ENCODE results near the gene PTTG1IP.
"Not testable (repeated sequence)": the region's sequence is repeated elsewhere in the genome, so short reads cannot be mapped to it uniquely, and the experiment has no call there.

The PTTG1IP gene

DNA sequence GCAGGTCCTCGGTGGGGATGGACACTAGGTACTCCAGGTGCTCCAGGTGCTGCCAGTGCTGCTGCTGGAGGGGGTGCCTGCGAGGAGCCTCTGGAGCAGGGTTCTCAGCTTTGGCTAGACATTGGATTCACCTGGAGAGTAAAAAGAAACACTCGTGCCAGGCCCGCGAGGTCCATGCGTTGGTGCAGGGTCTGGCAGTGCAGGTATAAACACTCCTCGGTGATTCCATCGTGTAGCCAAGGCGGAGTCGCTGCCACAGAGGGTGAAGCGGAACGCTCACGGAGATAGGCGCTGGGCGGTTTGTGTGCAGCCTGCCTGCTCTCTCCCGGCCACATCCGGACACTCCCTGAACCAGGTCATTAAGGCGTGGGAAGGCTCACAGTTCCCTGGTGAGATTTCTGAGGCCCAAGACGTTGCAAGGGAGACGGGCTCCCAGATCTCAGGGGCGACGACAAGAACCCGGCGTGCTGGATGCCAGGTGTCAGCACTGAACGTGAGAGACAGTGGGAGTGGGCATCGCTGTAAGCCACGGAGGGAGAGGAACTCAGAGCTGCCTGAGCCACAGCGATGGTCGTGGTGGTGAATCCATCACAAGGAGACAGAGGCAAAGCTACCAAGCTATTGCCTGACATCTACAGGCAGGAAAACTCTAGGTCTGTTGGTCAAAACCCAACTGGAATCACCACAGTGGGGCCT lies 38.4 kb downstream of the PTTG1IP start:
- no peak for DNase-seq (ENCODE audit: low spot score in 2 of 2)
- Mint-ChIP-seq H3K36me3 (no peaks in the 10 kb centered on the region), H3K4me1 (peaks cover 5% of the 10 kb centered on the region), H3K9me3 (no peaks in the 10 kb centered on the region), H3K27me3 (peaks cover 10% of the 10 kb centered on the region), H3K27ac (no peak overlapping the region), H3K4me3 (no peak overlapping the region)
- ATAC-seq (ENCODE audit: low read depth): no peak

DNA sequence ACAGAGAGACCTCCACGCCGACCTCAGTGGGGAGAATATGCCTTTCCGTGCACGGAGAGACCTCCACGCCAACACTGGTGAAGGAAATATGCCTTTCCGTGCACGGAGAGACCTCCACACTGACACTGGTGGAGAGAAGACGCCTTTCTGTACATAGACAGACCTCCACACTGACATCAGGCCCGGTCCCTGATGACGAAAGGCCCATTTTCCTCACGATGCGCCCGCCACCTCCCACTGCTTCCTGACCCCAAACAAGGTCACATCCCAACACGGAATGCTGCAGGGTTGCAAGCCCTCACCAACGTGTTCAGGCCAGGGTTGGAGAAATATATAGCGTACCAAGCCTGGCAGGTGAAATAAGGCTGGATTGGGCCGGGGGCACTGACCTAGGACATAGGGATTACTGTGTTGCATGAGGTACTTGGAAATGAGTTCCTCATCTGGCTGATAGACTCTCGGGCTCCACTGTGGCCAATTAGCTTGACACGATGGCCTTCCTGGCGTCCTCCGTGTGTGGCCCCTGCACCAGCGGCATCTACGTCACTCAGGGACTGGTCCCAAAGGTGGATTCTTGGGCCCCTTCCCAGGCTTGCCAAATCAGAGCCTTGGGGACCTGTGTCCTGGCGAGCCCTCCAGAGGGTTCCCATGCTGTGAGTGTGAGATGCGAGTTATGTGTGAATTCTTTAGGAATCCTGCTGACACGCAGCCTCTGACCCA lies 39.1 kb downstream of the PTTG1IP start:
- Mint-ChIP-seq H3K36me3 (no peaks in the 10 kb centered on the region), H3K4me3 (no peak overlapping the region), H3K4me1 (peaks cover 5% of the 10 kb centered on the region), H3K27me3 (peaks cover 8% of the 10 kb centered on the region), H3K9me3 (no peaks in the 10 kb centered on the region), H3K27ac (no peak overlapping the region)
- ATAC-seq (ENCODE audit: low read depth) (no peak), DNase-seq (ENCODE audit: low spot score in 2 of 2) (no peak)

DNA sequence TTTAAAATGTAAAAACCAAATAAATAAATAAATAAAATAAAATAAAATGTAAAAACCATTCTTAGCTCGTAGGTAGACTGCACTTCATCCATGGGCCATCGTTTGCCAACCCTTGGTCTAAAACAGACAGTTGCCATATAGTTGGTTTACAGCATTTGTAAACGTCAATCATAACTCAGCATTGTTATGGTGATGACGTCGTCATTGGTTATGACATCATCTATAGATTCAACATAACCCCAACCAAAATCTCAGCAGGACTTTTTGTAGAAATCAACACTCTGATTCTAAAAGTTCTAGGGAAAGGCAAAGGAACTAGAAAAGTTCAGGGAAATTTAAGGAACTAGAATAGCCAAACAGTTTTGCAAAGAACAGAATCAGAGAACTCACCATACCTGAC lies 39.8 kb downstream of the PTTG1IP start:
- Mint-ChIP-seq H3K4me1 (peaks cover 5% of the 10 kb centered on the region), H3K9me3 (peaks cover 2% of the 10 kb centered on the region)
- no peak for ATAC-seq (ENCODE audit: low read depth)

GRCh38 chr21:44832516-44833255 lies 40.8 kb downstream of the PTTG1IP start:
- not testable (repeated sequence) for H3K36me3 Mint-ChIP-seq; H3K4me3 Mint-ChIP-seq; H3K4me1 Mint-ChIP-seq; ATAC-seq (ENCODE audit: low read depth); H3K27me3 Mint-ChIP-seq; H3K27ac Mint-ChIP-seq; H3K9me3 Mint-ChIP-seq; DNase-seq (ENCODE audit: low spot score in 2 of 2)

More for the DNA sequence above, 39.8 kb downstream of the PTTG1IP start:
- Mint-ChIP-seq H3K27ac (no peak overlapping the region), H3K4me3 (no peak overlapping the region), H3K36me3 (no peaks in the 10 kb centered on the region), H3K27me3 (peaks cover 5% of the 10 kb centered on the region)
- no peak for DNase-seq (ENCODE audit: low spot score in 2 of 2)

DNA sequence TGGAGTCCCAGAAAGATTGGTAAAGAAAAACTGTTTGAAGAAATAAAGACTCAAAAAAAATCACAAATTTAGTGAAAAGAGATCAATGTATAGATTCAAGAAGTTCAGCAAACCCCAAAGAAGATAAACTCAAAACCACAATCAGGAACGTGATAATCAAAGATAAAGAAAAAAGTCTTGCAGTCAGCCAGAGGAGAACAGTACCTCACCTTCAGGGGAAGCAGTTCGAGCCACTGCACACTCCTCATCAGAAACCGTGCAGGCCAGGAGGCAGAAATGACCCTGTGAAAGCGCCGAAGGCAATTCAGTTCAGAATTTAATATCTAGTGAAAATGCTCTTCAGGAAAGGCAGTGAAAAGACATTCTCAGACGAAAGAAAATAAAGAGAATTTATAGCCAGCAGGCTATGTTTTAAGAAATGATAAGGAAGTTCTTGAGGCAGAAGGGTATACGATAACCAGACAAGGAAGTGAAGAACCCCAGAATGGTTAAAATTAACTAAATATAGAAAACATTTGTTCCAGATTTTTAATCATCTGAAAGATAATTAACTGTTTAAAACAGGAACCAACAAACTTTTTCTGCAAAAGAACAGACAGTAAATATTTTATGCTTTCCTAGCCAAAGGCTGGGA lies 42.1 kb downstream of the PTTG1IP start:
- DNase-seq (ENCODE audit: low spot score in 2 of 2): no peak
- Mint-ChIP-seq H3K36me3 (peaks cover 5% of the 10 kb centered on the region), H3K9me3 (peaks cover 15% of the 10 kb centered on the region), H3K27ac (peak overlapping the region; percentile 29), H3K4me3 (peak overlapping the region; percentile 18), H3K27me3 (peaks cover 3% of the 10 kb centered on the region), H3K4me1 (peaks cover 5% of the 10 kb centered on the region)
- ATAC-seq (ENCODE audit: low read depth): peak; percentile 34

- H3K4me3 Mint-ChIP-seq: no peak overlapping the region
- peaks cover 3% of the 10 kb centered on the region for H3K27me3 Mint-ChIP-seq
- ATAC-seq (ENCODE audit: low read depth) (no peak), DNase-seq (ENCODE audit: low spot score in 2 of 2) (no peak)
- H3K36me3 Mint-ChIP-seq: peaks cover 5% of the 10 kb centered on the region
- peaks cover 15% of the 10 kb centered on the region for H3K9me3 Mint-ChIP-seq
- peaks cover 5% of the 10 kb centered on the region for H3K4me1 Mint-ChIP-seq
- H3K27ac Mint-ChIP-seq: no peak overlapping the region
These were observed 43.9 kb downstream of the PTTG1IP start for GRCh38 chr21:44829507-44830092.

GRCh38 chr21:44828362-44829056 lies 45.0 kb downstream of the PTTG1IP start:
- peaks cover 5% of the 10 kb centered on the region for H3K4me1 Mint-ChIP-seq
- H3K4me3 Mint-ChIP-seq: no peak overlapping the region
- ATAC-seq (ENCODE audit: low read depth): no peak
- H3K27ac Mint-ChIP-seq: no peak overlapping the region
- H3K27me3 Mint-ChIP-seq: peaks cover 3% of the 10 kb centered on the region
- H3K9me3 Mint-ChIP-seq: peaks cover 18% of the 10 kb centered on the region
- peaks cover 8% of the 10 kb centered on the region for H3K36me3 Mint-ChIP-seq
- no peak for DNase-seq (ENCODE audit: low spot score in 2 of 2)

DNA sequence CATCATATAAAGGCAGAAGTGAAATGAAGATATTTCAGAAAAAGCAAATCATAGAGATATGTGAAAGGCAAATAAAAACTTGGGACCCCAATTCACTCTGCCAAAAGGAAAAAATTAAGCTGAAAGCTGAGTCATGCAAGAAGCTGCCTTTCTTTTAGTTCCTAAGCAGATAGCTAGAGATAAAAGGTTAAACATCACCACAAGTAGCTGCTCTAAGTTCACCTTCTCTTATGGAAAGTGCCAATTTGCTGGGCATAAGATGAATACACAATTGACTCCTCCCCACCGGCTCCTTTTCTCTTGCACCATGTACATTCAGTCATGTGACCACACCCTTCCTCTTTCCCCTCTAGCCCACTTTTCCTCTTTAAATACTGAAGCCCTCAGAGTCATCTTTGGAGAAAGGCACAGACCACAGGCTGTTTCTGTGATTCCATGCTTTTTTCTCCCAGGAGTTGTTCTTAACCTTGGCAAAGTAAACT lies 50.3 kb downstream of the PTTG1IP start:
- peaks cover 6% of the 10 kb centered on the region for H3K36me3 Mint-ChIP-seq
- H3K4me1 Mint-ChIP-seq: no peaks in the 10 kb centered on the region
- DNase-seq (ENCODE audit: low spot score in 2 of 2): no peak
- peaks cover 23% of the 10 kb centered on the region for H3K9me3 Mint-ChIP-seq
- peaks cover 3% of the 10 kb centered on the region for H3K27me3 Mint-ChIP-seq
- no peak overlapping the region for H3K27ac Mint-ChIP-seq
- ATAC-seq (ENCODE audit: low read depth): no peak
- H3K4me3 Mint-ChIP-seq: no peak overlapping the region

- ATAC-seq (ENCODE audit: low read depth) (no peak), DNase-seq (ENCODE audit: low spot score in 2 of 2) (no peak)
- H3K4me3 Mint-ChIP-seq: no peak overlapping the region
- peaks cover 2% of the 10 kb centered on the region for H3K36me3 Mint-ChIP-seq
- H3K27ac Mint-ChIP-seq: no peak overlapping the region
- peaks cover 3% of the 10 kb centered on the region for H3K27me3 Mint-ChIP-seq
- no peaks in the 10 kb centered on the region for H3K4me1 Mint-ChIP-seq
- peaks cover 18% of the 10 kb centered on the region for H3K9me3 Mint-ChIP-seq
These were observed 50.9 kb downstream of the PTTG1IP start for GRCh38 chr21:44822484-44823178.

DNA sequence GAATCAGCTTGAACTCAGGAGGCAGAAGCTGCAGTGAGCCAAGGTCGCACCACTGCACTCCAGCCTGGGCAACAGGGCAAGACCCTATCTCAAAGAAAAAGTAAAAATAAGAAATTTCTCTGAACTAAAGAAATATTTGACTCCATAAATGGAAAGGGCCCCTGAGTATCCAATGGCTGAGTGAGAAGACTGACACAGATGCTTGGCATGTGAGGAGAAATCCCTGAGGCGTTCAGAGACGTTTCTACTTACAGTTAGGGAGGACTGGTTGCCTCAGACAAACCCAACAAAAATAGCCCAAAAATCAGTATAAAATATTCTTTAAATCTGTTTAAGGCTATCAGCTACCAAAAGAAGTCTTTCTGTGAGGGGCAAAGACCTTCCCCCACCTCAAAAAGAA lies 52.6 kb downstream of the PTTG1IP start:
- no peak overlapping the region for H3K27ac Mint-ChIP-seq
- no peak for DNase-seq (ENCODE audit: low spot score in 2 of 2)
- no peaks in the 10 kb centered on the region for H3K27me3 Mint-ChIP-seq
- no peak overlapping the region for H3K4me3 Mint-ChIP-seq
- peaks cover 13% of the 10 kb centered on the region for H3K9me3 Mint-ChIP-seq
- H3K36me3 Mint-ChIP-seq: peaks cover 2% of the 10 kb centered on the region
- no peak for ATAC-seq (ENCODE audit: low read depth)
- peaks cover 6% of the 10 kb centered on the region for H3K4me1 Mint-ChIP-seq

DNA sequence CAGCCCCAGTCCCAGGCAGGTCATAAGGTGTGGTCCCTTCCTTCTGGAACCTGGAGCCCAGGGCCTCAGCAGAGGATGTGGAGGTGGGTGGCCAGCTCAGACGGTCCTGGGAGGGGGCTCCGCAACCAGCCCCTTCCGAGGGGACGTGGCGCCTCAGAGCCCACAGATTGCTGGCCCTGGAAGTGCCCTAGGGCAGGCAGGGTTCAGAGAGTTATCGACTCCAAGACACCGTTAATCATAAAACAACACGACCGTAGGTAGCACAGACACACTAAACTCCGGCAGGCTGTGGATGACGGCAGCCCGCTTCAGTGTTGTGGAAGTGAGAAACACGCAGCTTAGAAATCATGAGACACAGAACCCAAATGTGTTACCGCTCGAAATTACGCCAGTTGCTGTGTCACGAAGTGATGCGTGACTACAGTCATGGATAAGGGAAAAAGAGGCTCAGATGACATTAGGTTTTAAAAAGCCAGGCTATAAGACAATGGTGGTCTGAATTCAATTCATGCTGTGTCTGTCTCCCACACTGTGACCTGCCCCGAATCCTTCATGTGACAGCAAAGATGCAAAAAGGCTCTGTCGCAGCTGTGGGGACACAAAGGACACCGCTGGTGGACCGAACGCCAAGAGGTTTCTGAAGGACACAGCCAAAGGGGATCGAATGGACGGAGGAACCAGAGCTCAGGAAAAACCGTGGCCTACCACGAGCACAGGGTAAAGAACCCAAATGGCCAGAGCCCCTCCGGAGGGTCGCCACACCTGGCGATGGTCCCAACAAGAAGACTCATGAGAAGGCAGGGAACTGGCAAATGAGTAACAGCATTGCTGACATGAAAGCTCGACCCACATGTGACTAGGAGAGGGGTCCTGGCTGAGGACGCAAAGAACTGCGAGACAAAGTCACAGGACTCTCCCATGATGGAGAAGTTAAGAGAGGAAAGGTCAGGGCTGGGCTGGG lies 53.9 kb downstream of the PTTG1IP start:
- peaks cover 13% of the 10 kb centered on the region for H3K9me3 Mint-ChIP-seq
- peak overlapping the region; percentile 49 for H3K4me3 Mint-ChIP-seq
- DNase-seq (ENCODE audit: low spot score in 2 of 2) (no peak), ATAC-seq (ENCODE audit: low read depth) (no peak)
- H3K27me3 Mint-ChIP-seq: no peaks in the 10 kb centered on the region
- H3K4me1 Mint-ChIP-seq: peaks cover 6% of the 10 kb centered on the region
- H3K36me3 Mint-ChIP-seq: peaks cover 2% of the 10 kb centered on the region
- H3K27ac Mint-ChIP-seq: peak overlapping the region; percentile 41

- peak overlapping the region; percentile 68 for H3K4me3 Mint-ChIP-seq
- no peak for DNase-seq (ENCODE audit: low spot score in 2 of 2)
- H3K36me3 Mint-ChIP-seq: peaks cover under 1% of the 10 kb centered on the region
- H3K4me1 Mint-ChIP-seq: peaks cover 6% of the 10 kb centered on the region
- H3K27ac Mint-ChIP-seq: peak overlapping the region; percentile 41
- ATAC-seq (ENCODE audit: low read depth): no peak
- H3K27me3 Mint-ChIP-seq: no peaks in the 10 kb centered on the region
- H3K9me3 Mint-ChIP-seq: peaks cover 11% of the 10 kb centered on the region
These were observed 54.9 kb downstream of the PTTG1IP start for GRCh38 chr21:44818640-44819011.

Measured in memory B cell (primary cell).